ENCODE data around the gene ROMO1.

DNA sequence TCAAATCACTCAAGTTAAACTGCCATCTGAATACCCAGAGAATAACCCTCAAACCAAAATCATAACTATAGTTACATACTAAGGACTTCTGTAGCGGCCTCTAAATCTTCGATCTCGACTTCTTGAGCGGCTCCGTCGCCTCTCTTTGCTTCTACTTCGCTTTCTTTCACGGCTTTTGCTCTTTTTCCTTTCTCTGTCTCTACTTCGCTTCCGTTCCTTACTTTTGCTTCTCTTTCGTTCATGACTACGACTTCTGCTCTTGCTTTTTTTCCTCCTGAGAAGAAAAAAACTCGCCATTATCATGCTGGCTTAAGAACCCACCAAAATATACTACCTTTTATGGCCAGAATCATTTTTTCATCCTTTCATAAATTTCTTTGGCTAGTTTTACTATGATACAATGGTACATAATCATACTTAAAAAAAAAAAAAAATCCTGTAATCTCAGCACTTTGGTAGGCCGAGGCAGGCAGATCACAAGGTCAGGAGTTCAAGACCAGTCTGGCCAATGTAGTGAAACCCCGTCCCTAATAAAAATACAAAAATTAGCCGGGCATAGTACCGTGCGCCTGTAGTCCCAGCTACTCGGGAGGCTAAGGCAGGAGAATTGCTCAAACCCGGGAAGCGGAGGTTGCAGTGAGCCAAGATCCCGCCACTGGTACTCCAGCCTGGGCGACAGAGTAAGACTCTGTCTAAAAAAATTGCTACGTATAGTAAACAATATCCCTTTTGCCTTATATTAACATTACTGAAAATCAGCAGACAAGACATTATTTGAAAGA is 32.8 kb downstream of the ROMO1 start:
- TF ChIP-seq, protein P1, sequence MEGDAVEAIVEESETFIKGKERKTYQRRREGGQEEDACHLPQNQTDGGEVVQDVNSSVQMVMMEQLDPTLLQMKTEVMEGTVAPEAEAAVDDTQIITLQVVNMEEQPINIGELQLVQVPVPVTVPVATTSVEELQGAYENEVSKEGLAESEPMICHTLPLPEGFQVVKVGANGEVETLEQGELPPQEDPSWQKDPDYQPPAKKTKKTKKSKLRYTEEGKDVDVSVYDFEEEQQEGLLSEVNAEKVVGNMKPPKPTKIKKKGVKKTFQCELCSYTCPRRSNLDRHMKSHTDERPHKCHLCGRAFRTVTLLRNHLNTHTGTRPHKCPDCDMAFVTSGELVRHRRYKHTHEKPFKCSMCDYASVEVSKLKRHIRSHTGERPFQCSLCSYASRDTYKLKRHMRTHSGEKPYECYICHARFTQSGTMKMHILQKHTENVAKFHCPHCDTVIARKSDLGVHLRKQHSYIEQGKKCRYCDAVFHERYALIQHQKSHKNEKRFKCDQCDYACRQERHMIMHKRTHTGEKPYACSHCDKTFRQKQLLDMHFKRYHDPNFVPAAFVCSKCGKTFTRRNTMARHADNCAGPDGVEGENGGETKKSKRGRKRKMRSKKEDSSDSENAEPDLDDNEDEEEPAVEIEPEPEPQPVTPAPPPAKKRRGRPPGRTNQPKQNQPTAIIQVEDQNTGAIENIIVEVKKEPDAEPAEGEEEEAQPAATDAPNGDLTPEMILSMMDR (IDR thresholded peaks at IDR 0.05) = no peak
- TF ChIP-seq POLR2A (IDR thresholded peaks at IDR 0.05) = no peak

All from Peyer's patch (tissue), 4 donors.